Mammary epithelial cell (primary cell): ENCODE results near the gene DENND1C.

ENCODE experiments used
- CTCF ChIP-seq, 2 donors: IDR thresholded peaks in 1 of 2; conservative IDR thresholded peaks in 1 of 2; 2 replicates each; pipeline ENCODE4 v1.5.1; 2011 to 2012; ENCODE audit warnings: inconsistent platforms in 2 of 2, low read length in 2 of 2, mild to moderate bottlenecking in 2 of 2, control low read depth in 1 of 2, low read depth in 1 of 2; ENCODE audit not compliant: insufficient read depth in 1 of 2; ENCODE audit errors: extremely low read depth in 1 of 2
- EZH2 ChIP-seq: IDR thresholded peaks from 2 replicates; pipeline ENCODE4 v1.6.1; 2012; ENCODE audit warnings: low read length, inconsistent platforms, borderline replicate concordance

- TF ChIP-seq CTCF (conservative IDR thresholded peaks at IDR 0.05 in 1 of 2, IDR thresholded peaks at IDR 0.05 in 1 of 2; ENCODE audit: extremely low read depth in 1 of 2, insufficient read depth in 1 of 2, low read depth in 1 of 2, low read length in 2 of 2) (no peak), EZH2 (no peak)
These were observed 12.9 kb upstream of the DENND1C start for GRCh38 chr19:6494438-6495036.
